ENCODE data around the gene LNPK.
A peak's percentile ranks its signal among the peaks of the same experiment; 100 is the strongest.
"Not testable (repeated sequence)": the region's sequence is repeated elsewhere in the genome, so short reads cannot be mapped to it uniquely, and the experiment has no call there.

The LNPK gene, protein sequence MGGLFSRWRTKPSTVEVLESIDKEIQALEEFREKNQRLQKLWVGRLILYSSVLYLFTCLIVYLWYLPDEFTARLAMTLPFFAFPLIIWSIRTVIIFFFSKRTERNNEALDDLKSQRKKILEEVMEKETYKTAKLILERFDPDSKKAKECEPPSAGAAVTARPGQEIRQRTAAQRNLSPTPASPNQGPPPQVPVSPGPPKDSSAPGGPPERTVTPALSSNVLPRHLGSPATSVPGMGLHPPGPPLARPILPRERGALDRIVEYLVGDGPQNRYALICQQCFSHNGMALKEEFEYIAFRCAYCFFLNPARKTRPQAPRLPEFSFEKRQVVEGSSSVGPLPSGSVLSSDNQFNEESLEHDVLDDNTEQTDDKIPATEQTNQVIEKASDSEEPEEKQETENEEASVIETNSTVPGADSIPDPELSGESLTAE

DNA sequence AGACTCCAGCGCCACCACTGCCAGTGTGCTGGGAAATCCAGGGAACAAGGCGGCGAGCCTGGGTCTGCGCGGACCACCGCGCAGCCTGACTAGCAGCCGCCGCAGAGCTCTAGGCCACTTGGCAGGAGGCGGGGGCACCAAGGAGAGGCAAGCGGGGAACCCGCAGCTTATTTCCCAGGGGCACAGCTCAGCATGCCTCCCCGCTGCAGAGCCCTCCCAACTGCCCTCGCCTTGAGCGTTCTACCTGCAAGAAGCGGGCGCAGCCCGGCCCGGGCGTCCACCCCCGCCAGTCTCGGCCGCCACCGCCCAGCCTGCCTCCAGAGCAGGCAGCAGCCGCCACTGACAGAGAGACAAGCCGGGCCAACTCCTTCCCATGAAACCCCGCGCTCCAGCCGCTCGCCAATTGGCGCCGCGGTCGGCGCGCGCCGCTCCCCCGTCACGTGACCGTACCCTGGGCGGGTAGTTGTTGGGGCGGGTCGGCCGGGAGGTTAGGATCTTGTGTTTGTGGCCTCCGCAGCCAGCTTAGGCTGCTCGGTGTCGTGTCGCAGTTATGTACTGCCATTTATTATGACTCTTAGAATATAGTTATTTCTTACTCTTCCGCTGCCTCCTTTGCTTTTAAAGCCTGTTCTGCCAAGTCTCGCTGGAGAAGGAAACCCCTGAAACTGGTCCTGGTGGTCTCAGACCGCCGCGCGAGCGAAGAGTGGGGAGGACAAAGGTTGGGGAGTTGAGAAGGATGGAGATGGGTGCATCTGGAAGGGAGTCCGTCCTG lies at the start of gene LNPK:
Gene LNPK, minus strand, starts transcription at position 352 of the 772 bp plus-strand sequence. CDS start 6,683 bp downstream, outside the sequence.
- peak; percentile 83 to 88 (median 87) for DNase-seq (ENCODE audit: low read depth in 3 of 3)

DNA sequence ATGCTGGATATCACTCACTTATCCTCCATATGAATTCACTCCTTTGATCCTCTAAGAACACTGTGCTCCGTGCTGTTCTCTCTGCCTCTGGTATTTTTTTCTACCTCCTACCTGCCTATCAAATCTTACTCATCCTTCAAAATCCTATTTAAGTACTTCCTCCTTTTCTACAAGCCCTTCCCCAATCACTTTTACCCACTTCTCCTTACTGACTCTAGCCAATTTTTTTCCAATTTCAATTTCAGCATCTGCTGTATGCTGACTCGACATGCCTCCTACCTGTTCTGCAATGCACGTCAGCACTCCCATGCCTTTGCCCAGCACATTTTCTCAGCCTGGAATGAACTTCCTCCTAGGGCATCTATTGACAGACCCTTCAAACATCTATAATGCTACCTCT lies 37.3 kb upstream of the LNPK start:
- no peak for DNase-seq (ENCODE audit: low read depth in 3 of 3)

- DNase-seq (ENCODE audit: low read depth in 3 of 3) = no peak
Measured at GRCh38 chr2:176038694-176039093, 36.6 kb upstream of the LNPK start.

DNA sequence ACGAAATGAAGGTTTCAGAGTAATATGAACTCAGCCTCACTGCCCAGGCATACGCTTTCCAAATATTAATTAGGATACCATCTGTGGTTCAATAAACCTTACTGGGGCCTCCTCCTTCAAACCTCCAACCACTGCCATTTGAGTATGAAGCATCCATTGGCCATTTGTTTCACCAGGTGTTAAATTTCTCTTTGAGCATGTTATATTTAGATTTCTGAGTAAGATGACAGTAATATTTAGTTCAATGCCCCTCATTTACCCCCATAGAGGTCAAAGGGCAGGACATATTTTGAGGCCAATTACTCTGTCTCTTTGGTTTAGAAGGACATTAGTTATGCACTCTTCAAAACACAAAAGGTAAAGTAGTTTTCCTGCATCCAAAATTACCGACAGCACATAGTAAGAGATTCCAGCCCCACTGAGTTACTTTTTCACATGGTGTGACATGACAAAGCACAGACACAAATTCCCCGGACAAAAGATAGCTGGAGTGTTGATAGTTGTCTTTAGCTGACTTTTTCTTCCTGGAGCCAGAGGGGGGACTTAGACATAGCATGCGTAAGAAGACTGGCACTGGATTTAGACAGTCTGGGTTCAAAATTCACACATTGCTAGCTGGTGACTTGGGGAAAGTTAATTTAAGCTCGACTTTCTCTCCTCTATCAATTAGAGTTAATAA lies 33.1 kb upstream of the LNPK start:
- no peak for DNase-seq (ENCODE audit: low read depth in 3 of 3)

GRCh38 chr2:176027806-176028205 lies 25.7 kb upstream of the LNPK start:
- no peak for DNase-seq (ENCODE audit: low read depth in 3 of 3)

- DNase-seq (ENCODE audit: low read depth in 3 of 3) = no peak
Measured at GRCh38 chr2:176025932-176026331, 23.9 kb upstream of the LNPK start.

DNA sequence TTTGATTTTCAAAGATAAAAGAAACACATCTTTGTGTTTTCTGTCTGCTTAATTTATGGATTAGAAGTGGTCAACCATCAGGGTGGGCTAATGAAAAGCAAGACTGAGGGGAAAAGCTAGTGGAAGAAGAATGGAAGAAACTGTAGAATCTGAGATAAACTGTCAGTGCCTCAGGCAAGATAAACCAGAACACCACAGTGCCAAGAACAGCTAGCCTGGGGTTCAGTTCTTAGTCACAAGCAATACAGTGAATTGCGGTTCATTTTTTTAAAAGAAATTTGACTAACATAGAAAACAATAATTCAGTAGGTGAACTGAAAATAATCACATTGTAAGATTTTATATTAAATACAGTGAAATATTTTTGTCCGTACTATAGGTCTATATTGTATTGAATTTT lies 22.0 kb upstream of the LNPK start:
- DNase-seq (ENCODE audit: low read depth in 3 of 3) = no peak

- no peak for DNase-seq (ENCODE audit: low read depth in 3 of 3)
Measured at GRCh38 chr2:176022048-176022447, 20.0 kb upstream of the LNPK start.

DNA sequence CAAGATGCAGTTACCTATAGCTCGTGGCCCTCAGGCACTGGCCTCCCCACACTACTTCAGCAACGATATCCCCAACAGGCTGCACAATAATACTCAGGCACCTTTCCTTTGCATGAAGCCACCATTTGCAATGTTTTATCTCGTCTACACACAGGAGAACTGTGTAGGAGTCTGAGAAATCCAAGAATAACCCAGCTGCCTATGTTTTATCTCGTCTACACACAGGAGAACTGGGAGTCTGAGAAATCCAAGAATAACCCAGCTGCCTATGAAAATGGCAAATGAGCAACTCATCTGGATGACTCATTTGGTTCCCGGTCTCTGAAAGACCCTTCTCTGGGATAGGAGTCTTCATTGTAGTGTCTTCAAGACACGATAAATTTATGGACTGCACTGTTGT lies 18.3 kb upstream of the LNPK start:
- no peak for DNase-seq (ENCODE audit: low read depth in 3 of 3)

DNA sequence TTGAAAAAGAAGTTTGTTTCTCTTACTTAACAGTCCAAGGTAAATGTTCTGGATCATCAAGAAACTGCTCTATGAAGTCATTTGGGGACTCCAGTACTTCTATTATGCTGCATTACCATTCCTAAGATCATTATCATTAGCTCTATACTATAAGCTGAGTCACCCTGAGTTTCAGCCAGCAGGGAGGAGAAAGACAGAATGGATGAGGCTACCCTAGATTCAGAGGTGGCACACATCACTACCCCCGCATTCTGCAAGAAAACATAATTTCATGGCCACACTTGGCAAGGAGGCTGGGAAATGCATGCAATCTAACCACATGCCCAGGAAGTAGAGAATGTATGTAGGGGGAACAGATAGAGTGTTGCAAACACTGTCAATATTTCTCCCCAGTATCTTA lies 16.6 kb upstream of the LNPK start:
- no peak for DNase-seq (ENCODE audit: low read depth in 3 of 3)

DNA sequence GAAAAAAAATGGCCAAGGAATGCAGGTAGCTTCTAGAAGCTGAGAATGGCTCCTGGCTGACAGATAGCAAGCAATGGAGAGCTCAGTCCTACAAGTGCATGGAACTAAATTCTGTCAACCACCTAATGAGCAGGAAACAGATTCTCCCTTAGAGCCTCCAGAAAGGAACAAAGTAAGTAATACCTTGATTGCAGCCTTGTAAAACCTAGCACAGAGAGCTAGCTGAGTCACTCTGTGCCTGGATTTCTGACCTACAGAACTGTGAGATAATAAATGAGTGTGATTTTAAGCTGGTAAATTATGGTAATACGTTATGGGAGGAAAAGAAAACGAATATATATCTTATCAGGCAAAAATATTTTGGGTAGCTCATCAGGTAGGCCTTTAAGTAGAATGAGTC lies 7.4 kb upstream of the LNPK start:
- no peak for DNase-seq (ENCODE audit: low read depth in 3 of 3)

GRCh38 chr2:176004934-176005333 lies 2.9 kb upstream of the LNPK start:
- no peak for DNase-seq (ENCODE audit: low read depth in 3 of 3)

DNA sequence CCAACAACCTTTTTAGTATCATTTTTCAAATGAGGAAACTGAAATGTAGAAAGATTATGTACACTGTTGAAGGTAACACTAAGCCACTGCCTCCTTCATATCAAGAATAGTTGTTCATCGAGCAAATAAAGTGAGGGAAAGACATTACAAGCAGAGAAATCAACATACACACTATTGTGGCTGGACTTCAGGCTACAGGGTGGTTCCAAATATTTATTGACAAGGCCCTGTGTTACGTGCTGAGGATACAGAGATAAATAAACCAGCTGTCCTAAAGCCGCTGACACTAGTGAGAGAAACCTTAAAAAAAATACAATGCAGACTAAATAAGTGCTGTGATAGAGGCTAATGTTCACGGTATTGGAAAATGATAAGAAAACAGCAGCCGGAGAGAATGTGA lies 1.9 kb upstream of the LNPK start:
- no peak for DNase-seq (ENCODE audit: low read depth in 3 of 3)

- DNase-seq (ENCODE audit: low read depth in 3 of 3) = peak in 1 of 3 donors; percentile 1
Measured at GRCh38 chr2:176002688-176003210, 682 bp upstream of the LNPK start.

DNA sequence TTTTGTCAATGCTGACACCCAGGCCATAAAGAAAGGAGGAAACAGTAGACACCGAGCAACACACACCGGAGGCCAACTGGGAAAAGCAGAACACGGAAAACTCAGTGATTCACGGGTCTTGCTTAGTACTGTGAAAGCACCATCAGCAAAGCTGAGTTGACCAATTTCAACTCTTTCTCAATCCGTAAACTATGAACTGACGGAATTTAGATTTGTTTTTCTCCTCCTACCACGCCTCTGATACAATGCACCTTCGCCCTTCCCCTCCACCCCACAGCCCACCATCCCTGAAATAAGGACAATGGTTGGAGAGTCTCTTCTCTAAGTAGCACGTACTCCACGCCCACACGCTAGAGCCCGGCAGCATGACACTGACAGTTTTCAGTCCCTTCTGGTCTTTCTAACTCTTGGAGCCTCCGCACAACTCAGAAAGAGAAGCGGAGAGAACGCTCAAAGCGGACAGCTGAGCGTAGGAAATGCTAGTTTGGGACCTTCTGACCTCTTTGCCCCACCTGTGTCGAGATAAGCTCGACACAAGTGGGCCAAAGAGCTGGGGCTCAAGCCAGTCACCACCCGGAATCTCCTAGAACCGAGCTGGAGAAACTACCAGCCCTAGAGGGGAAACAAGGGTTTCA lies 669 bp downstream of the LNPK start:
- DNase-seq (ENCODE audit: low read depth in 3 of 3) = peak in 2 of 3 donors; percentile 26 to 54

DNA sequence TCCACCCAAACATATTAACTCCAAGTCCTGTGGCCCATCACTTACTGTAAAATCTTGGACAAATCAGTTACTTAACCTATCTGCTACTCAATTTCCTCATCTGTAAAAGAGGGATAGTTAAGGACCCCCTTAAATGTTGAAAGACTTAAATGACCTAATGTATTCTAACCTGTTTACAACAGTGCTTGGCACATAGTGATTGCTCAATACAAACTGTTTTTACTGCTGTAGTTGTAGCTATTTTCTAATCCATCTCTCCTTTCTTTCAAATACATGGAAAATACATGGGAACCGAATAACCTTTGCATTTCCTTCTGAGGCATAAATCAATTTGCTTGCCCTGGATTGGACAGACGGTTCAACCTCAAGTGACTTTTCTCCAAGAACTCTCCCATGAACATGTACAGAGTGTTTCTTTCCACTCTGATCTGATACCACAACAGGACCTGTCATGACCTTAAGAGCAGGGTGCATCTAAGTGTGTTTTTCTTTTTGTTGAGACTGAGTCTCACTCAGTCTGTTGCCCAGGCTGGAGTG lies 2.7 kb downstream of the LNPK start:
- DNase-seq (ENCODE audit: low read depth in 3 of 3) = no peak

GRCh38 chr2:175990099-175990498 lies 12.0 kb downstream of the LNPK start:
- DNase-seq (ENCODE audit: low read depth in 3 of 3) = no peak

GRCh38 chr2:175987126-175987525 lies 14.9 kb downstream of the LNPK start:
- DNase-seq (ENCODE audit: low read depth in 3 of 3) = not testable (repeated sequence)

- no peak for DNase-seq (ENCODE audit: low read depth in 3 of 3)
Measured at GRCh38 chr2:175984846-175985245, 17.2 kb downstream of the LNPK start.

DNA sequence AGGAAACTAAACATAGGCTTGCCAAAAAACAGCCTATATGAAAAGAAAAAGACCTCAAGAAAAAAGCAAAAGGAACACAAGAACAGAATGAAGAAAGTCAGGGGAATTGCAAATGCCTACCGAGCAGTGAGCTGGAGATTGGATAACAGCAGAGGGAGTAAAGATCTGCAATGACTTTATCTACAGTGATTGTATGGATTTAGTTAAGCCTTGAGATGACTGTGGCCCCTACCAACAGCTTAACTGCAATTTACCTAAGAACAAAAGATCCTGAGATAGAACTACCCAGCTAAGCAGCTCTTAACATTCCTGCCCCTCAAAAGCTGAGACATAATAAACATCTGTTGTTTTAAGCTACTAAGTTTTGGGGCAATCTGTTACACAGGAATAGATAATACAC lies 20.5 kb downstream of the LNPK start:
- DNase-seq (ENCODE audit: low read depth in 3 of 3) = no peak

DNA sequence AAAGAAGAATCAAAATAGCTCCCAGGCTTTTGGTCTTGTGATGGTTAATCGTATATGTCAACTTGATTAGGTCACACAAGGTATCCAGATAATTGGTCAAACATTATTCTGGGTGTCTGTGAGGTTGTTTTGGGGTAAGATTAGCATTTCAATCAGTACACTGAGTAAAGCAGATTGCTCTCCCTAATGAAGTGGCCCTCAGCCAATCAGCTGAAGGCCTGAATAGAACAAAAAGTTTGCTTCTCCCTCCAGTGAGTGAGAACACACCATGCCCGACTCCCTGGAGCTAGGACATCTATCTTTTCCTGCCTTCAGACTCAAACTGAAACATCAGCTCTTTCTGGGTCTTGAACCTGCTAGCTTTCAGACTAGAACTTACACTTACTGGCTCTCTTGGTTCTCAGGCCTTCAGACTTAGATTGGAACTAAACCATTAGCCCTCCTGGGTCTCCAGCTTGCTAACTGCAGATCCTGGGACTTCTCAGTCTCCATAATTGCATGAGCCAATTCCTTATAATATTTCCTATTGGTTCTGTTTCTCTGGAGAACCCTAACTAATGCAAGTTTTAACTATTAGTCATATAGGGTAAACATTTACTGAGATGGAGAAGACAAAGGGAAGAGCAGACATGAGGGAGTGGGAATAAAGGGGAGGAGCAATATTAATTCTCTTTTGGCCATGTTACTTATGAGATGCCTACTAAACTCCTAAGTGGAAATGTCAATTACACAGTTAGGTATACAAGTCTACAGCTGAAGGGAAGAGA lies 25.5 kb downstream of the LNPK start:
- no peak for DNase-seq (ENCODE audit: low read depth in 3 of 3)
